ENCODE measurements around the gene NRG2.

NRG2 gene

DNA sequence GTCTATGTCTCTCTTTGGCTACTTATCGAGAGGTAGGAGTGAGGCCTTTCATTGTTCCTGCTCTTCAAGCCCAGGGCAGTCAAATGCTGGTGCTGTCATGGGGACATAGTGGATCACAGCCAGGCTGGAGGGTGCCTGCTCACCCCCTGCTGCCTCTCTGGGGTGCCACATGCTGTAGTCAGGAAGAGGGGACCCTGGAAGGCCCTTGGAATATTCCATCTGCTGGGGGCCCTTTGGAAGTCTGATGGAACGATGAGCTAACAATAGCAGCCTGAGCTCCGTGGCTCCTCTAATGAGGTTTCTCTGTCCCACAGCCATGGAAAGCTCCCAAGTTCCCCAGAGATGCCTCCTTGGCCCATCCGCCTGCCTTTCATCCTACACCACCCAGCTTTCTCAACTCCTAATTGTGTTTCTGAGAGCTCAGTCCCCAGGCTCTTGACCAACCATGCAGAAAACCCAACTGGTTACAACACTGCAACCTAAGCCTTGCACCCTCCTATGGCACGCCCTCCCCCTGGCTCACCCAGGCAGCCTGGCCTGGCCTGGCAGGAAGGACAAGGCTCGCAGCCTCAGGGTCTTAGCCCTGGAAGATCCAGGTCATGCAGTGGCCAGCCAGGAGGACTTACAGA lies 91.7 kb downstream of the NRG2 start:
- Histone ChIP-seq H3K36me3 (ENCODE audit: control insufficient read depth, insufficient read depth, low read length) (no peaks in the 10 kb centered on the region), H2BK15ac (replicated peaks; ENCODE audit: low read depth) (no peak overlapping the region), H3K79me2 (ENCODE audit: control insufficient read depth, insufficient read depth, low read length) (no peaks in the 10 kb centered on the region), H3K79me1 (ENCODE audit: low read length) (no peaks in the 10 kb centered on the region), H3K18ac (ENCODE audit: low read length) (no peak overlapping the region), H3K4ac (ENCODE audit: low read depth, low read length) (no peak overlapping the region), H4K5ac (ENCODE audit: low read length) (no peak overlapping the region), H3K27me3 (ENCODE audit: insufficient read depth, low read length, poor library complexity) (no peaks in the 10 kb centered on the region), H3K4me3 (ENCODE audit: low read length) (no peak overlapping the region), H3K9ac (ENCODE audit: low read length) (no peak overlapping the region), H3K4me2 (ENCODE audit: low read length) (no peak overlapping the region), H2BK120ac (ENCODE audit: low read depth, low read length) (no peak overlapping the region), H2AK5ac (ENCODE audit: low read length) (no peak overlapping the region), H3K56ac (ENCODE audit: low read length) (no peak overlapping the region), H3K4me1 (ENCODE audit: control insufficient read depth, low read depth, low read length) (peaks cover 13% of the 10 kb centered on the region), H2BK5ac (ENCODE audit: low read length) (no peak overlapping the region), H3K23ac (ENCODE audit: low read length) (no peak overlapping the region), H3K27ac (ENCODE audit: low read depth, low read length) (no peak overlapping the region), H4K8ac (ENCODE audit: low read depth, low read length) (no peak overlapping the region)
- WGBS (ENCODE audit: extremely low coverage, insufficient coverage, low lambda C conversion rate) = no CpG with 5 or more reads among the region's 6 CpGs
- DNase-seq = no peak

GRCh38 chr5:139950436-139950835 lies 92.7 kb downstream of the NRG2 start:
- no peak overlapping the region for H2AK5ac ChIP-seq (ENCODE audit: low read length)
- WGBS (ENCODE audit: extremely low coverage, insufficient coverage, low lambda C conversion rate) = no CpG with 5 or more reads among the region's 2 CpGs

GRCh38 chr5:139949710-139950109 lies 93.4 kb downstream of the NRG2 start:
- no peak overlapping the region for H3K4ac ChIP-seq (ENCODE audit: low read depth, low read length)
- no peaks in the 10 kb centered on the region for H3K79me1 ChIP-seq (ENCODE audit: low read length)
- H2BK15ac ChIP-seq (replicated peaks; ENCODE audit: low read depth) = no peak overlapping the region
- no peak overlapping the region for H2BK120ac ChIP-seq (ENCODE audit: low read depth, low read length)
- no CpG with 5 or more reads among the region's 1 CpG for WGBS (ENCODE audit: extremely low coverage, insufficient coverage, low lambda C conversion rate)
- H3K18ac ChIP-seq (ENCODE audit: low read length) = no peak overlapping the region
- DNase-seq = peak; percentile 48
- no peak overlapping the region for H3K4me3 ChIP-seq (ENCODE audit: low read length)
- H3K27me3 ChIP-seq (ENCODE audit: insufficient read depth, low read length, poor library complexity) = no peaks in the 10 kb centered on the region
- H3K9ac ChIP-seq (ENCODE audit: low read length) = no peak overlapping the region
- no peak overlapping the region for H2BK5ac ChIP-seq (ENCODE audit: low read length)
- no peak overlapping the region for H3K23ac ChIP-seq (ENCODE audit: low read length)
- H2AK5ac ChIP-seq (ENCODE audit: low read length) = no peak overlapping the region
- H3K4me2 ChIP-seq (ENCODE audit: low read length) = no peak overlapping the region
- no peaks in the 10 kb centered on the region for H3K36me3 ChIP-seq (ENCODE audit: control insufficient read depth, insufficient read depth, low read length)
- no peak overlapping the region for H3K56ac ChIP-seq (ENCODE audit: low read length)
- H4K8ac ChIP-seq (ENCODE audit: low read depth, low read length) = no peak overlapping the region
- H4K5ac ChIP-seq (ENCODE audit: low read length) = no peak overlapping the region
- no peaks in the 10 kb centered on the region for H3K4me1 ChIP-seq (ENCODE audit: control insufficient read depth, low read depth, low read length)
- no peaks in the 10 kb centered on the region for H3K79me2 ChIP-seq (ENCODE audit: control insufficient read depth, insufficient read depth, low read length)
- H3K27ac ChIP-seq (ENCODE audit: low read depth, low read length) = no peak overlapping the region

More at GRCh38 chr5:139950436-139950835, 92.7 kb downstream of the NRG2 start:
- Histone ChIP-seq H3K27ac (ENCODE audit: low read depth, low read length) (no peak overlapping the region), H3K9ac (ENCODE audit: low read length) (no peak overlapping the region), H3K23ac (ENCODE audit: low read length) (no peak overlapping the region), H2BK5ac (ENCODE audit: low read length) (no peak overlapping the region), H3K4me1 (ENCODE audit: control insufficient read depth, low read depth, low read length) (peaks cover 6% of the 10 kb centered on the region), H2BK15ac (replicated peaks; ENCODE audit: low read depth) (no peak overlapping the region), H3K4me2 (ENCODE audit: low read length) (no peak overlapping the region), H3K56ac (ENCODE audit: low read length) (no peak overlapping the region), H3K4me3 (ENCODE audit: low read length) (no peak overlapping the region), H3K27me3 (ENCODE audit: insufficient read depth, low read length, poor library complexity) (no peaks in the 10 kb centered on the region), H3K79me1 (ENCODE audit: low read length) (no peaks in the 10 kb centered on the region), H3K18ac (ENCODE audit: low read length) (no peak overlapping the region), H3K79me2 (ENCODE audit: control insufficient read depth, insufficient read depth, low read length) (no peaks in the 10 kb centered on the region), H4K5ac (ENCODE audit: low read length) (no peak overlapping the region), H4K8ac (ENCODE audit: low read depth, low read length) (no peak overlapping the region), H3K36me3 (ENCODE audit: control insufficient read depth, insufficient read depth, low read length) (no peaks in the 10 kb centered on the region), H2BK120ac (ENCODE audit: low read depth, low read length) (no peak overlapping the region), H3K4ac (ENCODE audit: low read depth, low read length) (no peak overlapping the region)
- no peak for DNase-seq

- Histone ChIP-seq H4K8ac (ENCODE audit: low read depth, low read length) (no peak overlapping the region), H4K5ac (ENCODE audit: low read length) (no peak overlapping the region), H3K18ac (ENCODE audit: low read length) (no peak overlapping the region), H3K56ac (ENCODE audit: low read length) (no peak overlapping the region), H3K4me3 (ENCODE audit: low read length) (no peak overlapping the region), H2BK120ac (ENCODE audit: low read depth, low read length) (no peak overlapping the region), H2AK5ac (ENCODE audit: low read length) (no peak overlapping the region), H3K4me1 (ENCODE audit: control insufficient read depth, low read depth, low read length) (no peaks in the 10 kb centered on the region), H3K27me3 (ENCODE audit: insufficient read depth, low read length, poor library complexity) (no peaks in the 10 kb centered on the region), H3K79me2 (ENCODE audit: control insufficient read depth, insufficient read depth, low read length) (no peaks in the 10 kb centered on the region), H3K23ac (ENCODE audit: low read length) (no peak overlapping the region), H2BK5ac (ENCODE audit: low read length) (no peak overlapping the region), H3K79me1 (ENCODE audit: low read length) (no peaks in the 10 kb centered on the region), H2BK15ac (replicated peaks; ENCODE audit: low read depth) (no peak overlapping the region), H3K9ac (ENCODE audit: low read length) (no peak overlapping the region), H3K4me2 (ENCODE audit: low read length) (no peak overlapping the region), H3K27ac (ENCODE audit: low read depth, low read length) (no peak overlapping the region), H3K4ac (ENCODE audit: low read depth, low read length) (no peak overlapping the region), H3K36me3 (ENCODE audit: control insufficient read depth, insufficient read depth, low read length) (no peaks in the 10 kb centered on the region)
- no peak for DNase-seq
Measured at GRCh38 chr5:139947727-139948126, 95.4 kb downstream of the NRG2 start.

DNA sequence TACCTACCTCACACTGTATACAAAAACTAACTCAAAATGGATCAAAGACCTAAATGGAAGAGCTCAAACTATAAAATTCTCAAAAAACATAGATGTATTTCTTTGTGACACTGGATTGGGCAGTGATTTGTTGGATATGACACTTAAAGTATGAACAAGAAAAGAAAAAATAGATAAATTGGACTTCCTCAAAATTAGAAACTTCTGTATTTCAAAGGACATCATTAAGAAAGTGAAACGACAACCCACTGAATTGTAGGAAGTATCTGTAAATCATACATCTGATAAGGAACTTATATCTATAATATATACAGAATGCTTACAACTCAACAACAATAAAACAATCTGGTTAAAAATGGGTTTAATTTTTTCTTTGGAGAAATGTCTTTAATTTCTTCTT lies 96.7 kb downstream of the NRG2 start:
- no peak for DNase-seq
- no peaks in the 10 kb centered on the region for H3K27me3 ChIP-seq (ENCODE audit: insufficient read depth, low read length, poor library complexity)
- H3K9ac ChIP-seq (ENCODE audit: low read length) = no peak overlapping the region

DNA sequence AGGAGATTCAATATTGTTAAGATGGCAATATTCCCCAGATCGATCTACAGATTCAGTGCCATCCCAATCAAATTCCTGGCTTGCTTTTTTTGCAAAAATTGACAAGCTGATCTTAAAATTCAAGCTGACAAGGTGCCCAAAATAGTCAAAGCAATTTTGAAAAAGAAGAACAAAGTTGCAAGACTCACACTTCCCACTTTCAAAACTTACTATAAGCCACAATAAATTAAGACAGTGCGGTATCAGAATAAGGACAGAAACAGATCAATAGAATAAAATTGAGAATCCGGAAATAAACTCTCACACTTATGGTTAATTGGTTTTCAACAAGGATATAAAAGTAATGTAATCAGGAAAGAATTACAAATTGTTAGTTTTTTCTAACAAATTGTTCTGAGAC lies 97.1 kb downstream of the NRG2 start:
- no peak overlapping the region for H4K8ac ChIP-seq (ENCODE audit: low read depth, low read length)
- no CpG with 5 or more reads among the region's 3 CpGs for WGBS (ENCODE audit: extremely low coverage, insufficient coverage, low lambda C conversion rate)
- H3K79me1 ChIP-seq (ENCODE audit: low read length) = no peaks in the 10 kb centered on the region
- H3K79me2 ChIP-seq (ENCODE audit: control insufficient read depth, insufficient read depth, low read length) = no peaks in the 10 kb centered on the region
- no peak overlapping the region for H3K4ac ChIP-seq (ENCODE audit: low read depth, low read length)
- H2BK5ac ChIP-seq (ENCODE audit: low read length) = no peak overlapping the region
- H3K23ac ChIP-seq (ENCODE audit: low read length) = no peak overlapping the region
- H3K36me3 ChIP-seq (ENCODE audit: control insufficient read depth, insufficient read depth, low read length) = no peaks in the 10 kb centered on the region
- DNase-seq = no peak
- no peak overlapping the region for H2AK5ac ChIP-seq (ENCODE audit: low read length)
- H2BK120ac ChIP-seq (ENCODE audit: low read depth, low read length) = no peak overlapping the region
- H3K56ac ChIP-seq (ENCODE audit: low read length) = no peak overlapping the region
- H3K27me3 ChIP-seq (ENCODE audit: insufficient read depth, low read length, poor library complexity) = no peaks in the 10 kb centered on the region
- no peak overlapping the region for H3K27ac ChIP-seq (ENCODE audit: low read depth, low read length)
- H3K4me2 ChIP-seq (ENCODE audit: low read length) = no peak overlapping the region
- H3K4me1 ChIP-seq (ENCODE audit: control insufficient read depth, low read depth, low read length) = no peaks in the 10 kb centered on the region
- no peak overlapping the region for H3K18ac ChIP-seq (ENCODE audit: low read length)
- no peak overlapping the region for H4K5ac ChIP-seq (ENCODE audit: low read length)
- H3K9ac ChIP-seq (ENCODE audit: low read length) = no peak overlapping the region
- no peak overlapping the region for H3K4me3 ChIP-seq (ENCODE audit: low read length)
- H2BK15ac ChIP-seq (replicated peaks; ENCODE audit: low read depth) = no peak overlapping the region

More for the DNA sequence above, 96.7 kb downstream of the NRG2 start:
- H3K79me2 ChIP-seq (ENCODE audit: control insufficient read depth, insufficient read depth, low read length) = no peaks in the 10 kb centered on the region
- H3K36me3 ChIP-seq (ENCODE audit: control insufficient read depth, insufficient read depth, low read length) = no peaks in the 10 kb centered on the region
- H3K4me2 ChIP-seq (ENCODE audit: low read length) = no peak overlapping the region
- no peak overlapping the region for H3K4me3 ChIP-seq (ENCODE audit: low read length)
- H2BK5ac ChIP-seq (ENCODE audit: low read length) = no peak overlapping the region
- no CpG with 5 or more reads among the region's 1 CpG for WGBS (ENCODE audit: extremely low coverage, insufficient coverage, low lambda C conversion rate)
- H3K27ac ChIP-seq (ENCODE audit: low read depth, low read length) = no peak overlapping the region
- no peak overlapping the region for H4K5ac ChIP-seq (ENCODE audit: low read length)
- H3K18ac ChIP-seq (ENCODE audit: low read length) = no peak overlapping the region
- no peak overlapping the region for H3K23ac ChIP-seq (ENCODE audit: low read length)
- H2BK15ac ChIP-seq (replicated peaks; ENCODE audit: low read depth) = no peak overlapping the region
- no peaks in the 10 kb centered on the region for H3K79me1 ChIP-seq (ENCODE audit: low read length)
- no peaks in the 10 kb centered on the region for H3K4me1 ChIP-seq (ENCODE audit: control insufficient read depth, low read depth, low read length)
- H2BK120ac ChIP-seq (ENCODE audit: low read depth, low read length) = no peak overlapping the region
- H2AK5ac ChIP-seq (ENCODE audit: low read length) = no peak overlapping the region
- H4K8ac ChIP-seq (ENCODE audit: low read depth, low read length) = no peak overlapping the region
- no peak overlapping the region for H3K4ac ChIP-seq (ENCODE audit: low read depth, low read length)
- H3K56ac ChIP-seq (ENCODE audit: low read length) = no peak overlapping the region

All from mesendoderm (in vitro differentiated cells).